GM18909 (cell line): ENCODE measurements around the gene OLIG1.

ENCODE experiments used
- ATAC-seq: cut with Tn5 transposase; IDR thresholded peaks from one replicate; pipeline ENCODE4 v1.9.1; 2021; ENCODE audit warnings: mild to moderate bottlenecking; ENCODE audit not compliant: unreplicated experiment, poor library complexity

Gene OLIG1, protein sequence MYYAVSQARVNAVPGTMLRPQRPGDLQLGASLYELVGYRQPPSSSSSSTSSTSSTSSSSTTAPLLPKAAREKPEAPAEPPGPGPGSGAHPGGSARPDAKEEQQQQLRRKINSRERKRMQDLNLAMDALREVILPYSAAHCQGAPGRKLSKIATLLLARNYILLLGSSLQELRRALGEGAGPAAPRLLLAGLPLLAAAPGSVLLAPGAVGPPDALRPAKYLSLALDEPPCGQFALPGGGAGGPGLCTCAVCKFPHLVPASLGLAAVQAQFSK

DNA sequence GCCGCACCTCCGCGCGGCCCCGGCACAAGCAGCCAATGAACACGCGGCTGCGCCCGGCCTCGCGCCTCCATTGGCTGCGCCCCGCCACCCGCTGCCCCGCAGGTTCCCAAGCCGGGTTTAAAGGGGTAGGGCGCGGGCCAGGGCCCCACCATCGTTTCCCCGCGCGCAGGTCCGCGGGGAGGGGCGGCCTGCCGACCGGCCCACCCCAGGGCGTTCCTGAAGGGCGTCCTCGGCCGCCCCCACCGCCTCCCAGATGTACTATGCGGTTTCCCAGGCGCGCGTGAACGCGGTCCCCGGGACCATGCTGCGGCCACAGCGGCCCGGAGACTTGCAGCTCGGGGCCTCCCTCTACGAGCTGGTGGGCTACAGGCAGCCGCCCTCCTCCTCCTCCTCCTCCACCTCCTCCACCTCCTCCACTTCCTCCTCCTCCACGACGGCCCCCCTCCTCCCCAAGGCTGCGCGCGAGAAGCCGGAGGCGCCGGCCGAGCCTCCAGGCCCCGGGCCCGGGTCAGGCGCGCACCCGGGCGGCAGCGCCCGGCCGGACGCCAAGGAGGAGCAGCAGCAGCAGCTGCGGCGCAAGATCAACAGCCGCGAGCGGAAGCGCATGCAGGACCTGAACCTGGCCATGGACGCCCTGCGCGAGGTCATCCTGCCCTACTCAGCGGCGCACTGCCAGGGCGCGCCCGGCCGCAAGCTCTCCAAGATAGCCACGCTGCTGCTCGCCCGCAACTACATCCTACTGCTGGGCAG, at the start of gene OLIG1:
Gene OLIG1 (plus strand): TSS at position 148 of the 750 bp plus-strand sequence. CDS start 106 bp downstream, at position 254.
- ATAC-seq, result peak; percentile 66

DNA sequence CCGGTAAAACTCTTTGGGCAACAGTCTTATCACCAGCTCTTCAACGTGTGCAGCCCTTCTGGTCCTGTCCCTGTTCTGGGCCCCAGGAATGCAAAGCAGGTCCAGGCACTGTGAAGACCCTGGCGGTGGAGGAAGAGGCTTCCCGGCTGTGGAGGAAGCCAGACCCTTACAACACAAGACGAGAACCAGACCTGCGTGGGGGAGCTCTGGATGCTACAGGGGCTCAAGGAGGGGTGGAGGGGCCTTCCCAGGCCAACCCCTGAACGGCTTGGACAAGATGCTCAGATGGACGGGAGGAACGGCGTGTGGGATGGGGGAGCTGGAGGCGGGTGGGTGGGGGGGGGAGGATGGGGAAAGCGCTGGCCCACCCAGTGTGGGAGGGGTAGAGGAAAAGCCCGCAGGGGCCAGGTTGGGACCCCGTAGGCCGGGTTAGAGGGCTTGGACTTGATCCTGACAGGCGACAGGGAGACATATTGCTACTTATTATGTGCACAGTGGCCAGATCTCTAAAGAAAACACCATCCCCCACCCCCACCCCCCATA, 49.3 kb upstream of the OLIG1 start:
- ATAC-seq, result no peak

DNA sequence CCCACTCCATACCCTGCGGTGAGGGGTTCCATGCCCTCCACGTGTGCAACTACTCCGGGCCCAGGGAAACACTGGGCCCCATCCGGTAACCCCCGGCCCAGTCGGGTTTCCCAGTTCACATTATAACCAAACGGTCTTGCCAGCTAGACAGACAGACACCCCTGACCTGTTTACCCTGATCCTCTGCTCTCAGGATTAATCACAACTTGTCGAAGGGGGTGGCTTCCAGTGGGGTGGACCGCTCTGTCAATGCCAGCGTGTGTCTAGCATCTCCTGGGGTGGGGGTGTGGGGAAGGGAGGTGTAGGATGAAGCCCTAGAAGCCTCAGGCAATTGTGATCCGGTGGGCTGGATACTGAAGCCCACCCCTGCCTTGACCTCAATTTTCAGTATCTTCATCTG, 48.8 kb upstream of the OLIG1 start:
- no peak for ATAC-seq

DNA sequence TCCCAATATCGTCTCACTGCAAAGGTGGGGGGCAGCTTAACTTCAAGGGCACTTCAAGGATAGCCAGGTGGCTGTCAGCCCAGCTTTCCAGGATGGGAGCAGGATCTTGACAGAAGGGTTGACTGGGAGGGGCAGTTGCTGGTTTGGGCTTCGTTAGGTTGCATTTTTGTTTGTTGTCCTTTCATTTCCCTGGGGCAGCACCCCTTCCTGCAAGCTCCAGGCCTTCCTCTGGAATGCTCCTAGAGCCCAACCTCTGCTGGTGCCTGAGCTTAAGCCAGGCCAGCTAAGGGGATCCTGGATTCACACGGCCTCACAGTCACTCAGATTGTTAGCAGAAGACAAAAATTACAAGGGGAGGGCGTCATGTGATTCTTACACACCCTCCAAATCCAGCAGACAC, 48.3 kb upstream of the OLIG1 start:
- ATAC-seq, result no peak

DNA sequence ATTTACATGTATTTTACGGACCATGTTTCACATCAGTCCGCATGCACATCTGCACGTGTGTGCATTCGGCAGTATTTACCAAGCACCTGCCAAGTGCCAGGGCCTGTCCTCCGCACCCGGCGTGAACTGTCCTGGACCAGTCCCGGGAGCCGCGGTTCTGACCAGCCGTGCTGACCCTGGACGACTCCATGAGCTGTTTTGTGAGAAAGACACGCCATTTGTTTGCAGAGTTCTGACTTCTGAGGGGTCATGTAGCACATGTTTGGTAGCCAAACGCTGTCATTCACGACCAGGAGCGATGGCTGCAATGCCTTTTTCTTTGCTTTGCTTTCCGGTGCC, 47.5 kb upstream of the OLIG1 start:
- no peak for ATAC-seq

DNA sequence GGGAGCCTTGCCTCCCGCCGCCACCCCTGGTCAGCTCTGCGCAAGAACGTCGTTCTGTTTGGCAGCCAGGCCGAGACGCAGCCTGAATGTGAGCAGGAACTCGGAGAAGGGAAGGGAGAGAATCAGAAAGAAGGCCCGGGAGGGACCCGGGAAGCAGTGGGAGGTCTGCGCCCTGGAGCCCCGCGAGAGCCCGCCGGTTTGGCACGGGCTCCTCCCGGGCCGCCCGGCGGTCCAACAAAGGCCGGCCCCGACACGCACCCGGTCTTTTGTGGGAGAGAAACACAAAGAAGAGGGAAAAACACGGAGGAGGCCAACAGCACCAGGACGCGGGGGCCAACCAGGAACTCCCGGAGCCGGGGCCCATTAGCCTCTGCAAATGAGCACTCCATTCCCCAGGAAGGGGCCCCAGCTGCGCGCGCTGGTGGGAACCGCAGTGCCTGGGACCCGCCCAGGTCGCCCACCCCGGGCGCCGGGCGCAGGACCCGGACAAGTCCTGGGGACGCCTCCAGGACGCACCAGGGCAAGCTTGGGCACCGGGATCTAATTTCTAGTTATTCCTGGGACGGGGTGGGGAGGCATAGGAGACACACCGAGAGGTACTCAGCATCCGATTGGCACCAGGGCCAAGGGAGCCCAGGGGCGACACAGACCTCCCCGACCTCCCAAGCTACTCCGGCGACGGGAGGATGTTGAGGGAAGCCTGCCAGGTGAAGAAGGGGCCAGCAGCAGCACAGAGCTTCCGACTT, 46.9 kb upstream of the OLIG1 start:
- no peak for ATAC-seq

DNA sequence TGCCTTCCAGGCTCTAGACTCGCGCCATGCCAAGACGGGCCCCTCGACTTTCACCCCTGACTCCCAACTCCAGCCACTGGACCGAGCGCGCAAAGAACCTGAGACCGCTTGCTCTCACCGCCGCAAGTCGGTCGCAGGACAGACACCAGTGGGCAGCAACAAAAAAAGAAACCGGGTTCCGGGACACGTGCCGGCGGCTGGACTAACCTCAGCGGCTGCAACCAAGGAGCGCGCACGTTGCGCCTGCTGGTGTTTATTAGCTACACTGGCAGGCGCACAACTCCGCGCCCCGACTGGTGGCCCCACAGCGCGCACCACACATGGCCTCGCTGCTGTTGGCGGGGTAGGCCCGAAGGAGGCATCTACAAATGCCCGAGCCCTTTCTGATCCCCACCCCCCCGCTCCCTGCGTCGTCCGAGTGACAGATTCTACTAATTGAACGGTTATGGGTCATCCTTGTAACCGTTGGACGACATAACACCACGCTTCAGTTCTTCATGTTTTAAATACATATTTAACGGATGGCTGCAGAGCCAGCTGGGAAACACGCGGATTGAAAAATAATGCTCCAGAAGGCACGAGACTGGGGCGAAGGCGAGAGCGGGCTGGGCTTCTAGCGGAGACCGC, 46.3 kb upstream of the OLIG1 start:
- ATAC-seq, result no peak

DNA sequence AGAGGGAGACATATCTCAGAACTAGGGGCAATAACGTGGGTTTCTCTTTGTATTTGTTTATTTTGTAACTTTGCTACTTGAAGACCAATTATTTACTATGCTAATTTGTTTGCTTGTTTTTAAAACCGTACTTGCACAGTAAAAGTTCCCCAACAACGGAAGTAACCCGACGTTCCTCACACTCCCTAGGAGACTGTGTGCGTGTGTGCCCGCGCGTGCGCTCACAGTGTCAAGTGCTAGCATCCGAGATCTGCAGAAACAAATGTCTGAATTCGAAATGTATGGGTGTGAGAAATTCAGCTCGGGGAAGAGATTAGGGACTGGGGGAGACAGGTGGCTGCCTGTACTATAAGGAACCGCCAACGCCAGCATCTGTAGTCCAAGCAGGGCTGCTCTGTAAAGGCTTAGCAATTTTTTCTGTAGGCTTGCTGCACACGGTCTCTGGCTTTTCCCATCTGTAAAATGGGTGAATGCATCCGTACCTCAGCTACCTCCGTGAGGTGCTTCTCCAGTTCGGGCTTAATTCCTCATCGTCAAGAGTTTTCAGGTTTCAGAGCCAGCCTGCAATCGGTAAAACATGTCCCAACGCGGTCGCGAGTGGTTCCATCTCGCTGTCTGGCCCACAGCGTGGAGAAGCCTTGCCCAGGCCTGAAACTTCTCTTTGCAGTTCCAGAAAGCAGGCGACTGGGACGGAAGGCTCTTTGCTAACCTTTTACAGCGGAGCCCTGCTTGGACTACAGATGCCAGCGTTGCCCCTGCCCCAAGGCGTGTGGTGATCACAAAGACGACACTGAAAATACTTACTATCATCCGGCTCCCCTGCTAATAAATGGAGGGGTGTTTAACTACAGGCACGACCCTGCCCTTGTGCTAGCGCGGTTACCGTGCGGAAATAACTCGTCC, 45.5 kb upstream of the OLIG1 start:
- no peak for ATAC-seq

DNA sequence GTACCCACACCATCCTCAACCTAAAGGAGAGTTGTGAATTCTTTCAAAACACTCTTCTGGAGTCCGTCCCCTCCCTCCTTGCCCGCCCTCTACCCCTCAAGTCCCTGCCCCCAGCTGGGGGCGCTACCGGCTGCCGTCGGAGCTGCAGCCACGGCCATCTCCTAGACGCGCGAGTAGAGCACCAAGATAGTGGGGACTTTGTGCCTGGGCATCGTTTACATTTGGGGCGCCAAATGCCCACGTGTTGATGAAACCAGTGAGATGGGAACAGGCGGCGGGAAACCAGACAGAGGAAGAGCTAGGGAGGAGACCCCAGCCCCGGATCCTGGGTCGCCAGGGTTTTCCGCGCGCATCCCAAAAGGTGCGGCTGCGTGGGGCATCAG, 44.8 kb upstream of the OLIG1 start:
- ATAC-seq, result no peak

DNA sequence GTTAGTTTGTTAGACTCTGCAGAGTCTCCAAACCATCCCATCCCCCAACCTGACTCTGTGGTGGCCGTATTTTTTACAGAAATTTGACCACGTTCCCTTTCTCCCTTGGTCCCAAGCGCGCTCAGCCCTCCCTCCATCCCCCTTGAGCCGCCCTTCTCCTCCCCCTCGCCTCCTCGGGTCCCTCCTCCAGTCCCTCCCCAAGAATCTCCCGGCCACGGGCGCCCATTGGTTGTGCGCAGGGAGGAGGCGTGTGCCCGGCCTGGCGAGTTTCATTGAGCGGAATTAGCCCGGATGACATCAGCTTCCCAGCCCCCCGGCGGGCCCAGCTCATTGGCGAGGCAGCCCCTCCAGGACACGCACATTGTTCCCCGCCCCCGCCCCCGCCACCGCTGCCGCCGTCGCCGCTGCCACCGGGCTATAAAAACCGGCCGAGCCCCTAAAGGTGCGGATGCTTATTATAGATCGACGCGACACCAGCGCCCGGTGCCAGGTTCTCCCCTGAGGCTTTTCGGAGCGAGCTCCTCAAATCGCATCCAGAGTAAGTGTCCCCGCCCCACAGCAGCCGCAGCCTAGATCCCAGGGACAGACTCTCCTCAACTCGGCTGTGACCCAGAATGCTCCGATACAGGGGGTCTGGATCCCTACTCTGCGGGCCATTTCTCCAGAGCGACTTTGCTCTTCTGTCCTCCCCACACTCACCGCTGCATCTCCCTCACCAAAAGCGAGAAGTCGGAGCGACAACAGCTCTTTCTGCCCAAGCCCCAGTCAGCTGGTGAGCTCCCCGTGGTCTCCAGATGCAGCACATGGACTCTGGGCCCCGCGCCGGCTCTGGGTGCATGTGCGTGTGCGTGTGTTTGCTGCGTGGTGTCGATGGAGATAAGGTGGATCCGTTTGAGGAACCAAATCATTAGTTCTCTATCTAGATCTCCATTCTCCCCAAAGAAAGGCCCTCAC, 44.2 kb upstream of the OLIG1 start, which contains the start of gene OLIG2:
Gene OLIG2 (plus strand): TSS at position 447 of the 954 bp plus-strand sequence. CDS start 928 bp downstream, outside the sequence.
- no peak for ATAC-seq

DNA sequence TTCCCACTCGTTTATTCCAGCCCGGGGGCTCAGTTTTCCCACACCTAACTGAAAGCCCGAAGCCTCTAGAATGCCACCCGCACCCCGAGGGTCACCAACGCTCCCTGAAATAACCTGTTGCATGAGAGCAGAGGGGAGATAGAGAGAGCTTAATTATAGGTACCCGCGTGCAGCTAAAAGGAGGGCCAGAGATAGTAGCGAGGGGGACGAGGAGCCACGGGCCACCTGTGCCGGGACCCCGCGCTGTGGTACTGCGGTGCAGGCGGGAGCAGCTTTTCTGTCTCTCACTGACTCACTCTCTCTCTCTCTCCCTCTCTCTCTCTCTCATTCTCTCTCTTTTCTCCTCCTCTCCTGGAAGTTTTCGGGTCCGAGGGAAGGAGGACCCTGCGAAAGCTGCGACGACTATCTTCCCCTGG, 43.5 kb upstream of the OLIG1 start:
- no peak for ATAC-seq

DNA sequence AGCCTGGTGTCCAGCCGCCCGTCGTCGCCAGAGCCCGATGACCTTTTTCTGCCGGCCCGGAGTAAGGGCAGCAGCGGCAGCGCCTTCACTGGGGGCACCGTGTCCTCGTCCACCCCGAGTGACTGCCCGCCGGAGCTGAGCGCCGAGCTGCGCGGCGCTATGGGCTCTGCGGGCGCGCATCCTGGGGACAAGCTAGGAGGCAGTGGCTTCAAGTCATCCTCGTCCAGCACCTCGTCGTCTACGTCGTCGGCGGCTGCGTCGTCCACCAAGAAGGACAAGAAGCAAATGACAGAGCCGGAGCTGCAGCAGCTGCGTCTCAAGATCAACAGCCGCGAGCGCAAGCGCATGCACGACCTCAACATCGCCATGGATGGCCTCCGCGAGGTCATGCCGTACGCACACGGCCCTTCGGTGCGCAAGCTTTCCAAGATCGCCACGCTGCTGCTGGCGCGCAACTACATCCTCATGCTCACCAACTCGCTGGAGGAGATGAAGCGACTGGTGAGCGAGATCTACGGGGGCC, 43.0 kb upstream of the OLIG1 start:
- ATAC-seq, result no peak

DNA sequence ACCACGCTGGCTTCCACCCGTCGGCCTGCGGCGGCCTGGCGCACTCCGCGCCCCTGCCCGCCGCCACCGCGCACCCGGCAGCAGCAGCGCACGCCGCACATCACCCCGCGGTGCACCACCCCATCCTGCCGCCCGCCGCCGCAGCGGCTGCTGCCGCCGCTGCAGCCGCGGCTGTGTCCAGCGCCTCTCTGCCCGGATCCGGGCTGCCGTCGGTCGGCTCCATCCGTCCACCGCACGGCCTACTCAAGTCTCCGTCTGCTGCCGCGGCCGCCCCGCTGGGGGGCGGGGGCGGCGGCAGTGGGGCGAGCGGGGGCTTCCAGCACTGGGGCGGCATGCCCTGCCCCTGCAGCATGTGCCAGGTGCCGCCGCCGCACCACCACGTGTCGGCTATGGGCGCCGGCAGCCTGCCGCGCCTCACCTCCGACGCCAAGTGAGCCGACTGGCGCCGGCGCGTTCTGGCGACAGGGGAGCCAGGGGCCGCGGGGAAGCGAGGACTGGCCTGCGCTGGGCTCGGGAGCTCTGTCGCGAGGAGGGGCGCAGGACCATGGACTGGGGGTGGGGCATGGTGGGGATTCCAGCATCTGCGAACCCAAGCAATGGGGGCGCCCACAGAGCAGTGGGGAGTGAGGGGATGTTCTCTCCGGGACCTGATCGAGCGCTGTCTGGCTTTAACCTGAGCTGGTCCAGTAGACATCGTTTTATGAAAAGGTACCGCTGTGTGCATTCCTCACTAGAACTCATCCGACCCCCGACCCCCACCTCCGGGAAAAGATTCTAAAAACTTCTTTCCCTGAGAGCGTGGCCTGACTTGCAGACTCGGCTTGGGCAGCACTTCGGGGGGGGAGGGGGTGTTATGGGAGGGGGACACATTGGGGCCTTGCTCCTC, 42.3 kb upstream of the OLIG1 start:
- ATAC-seq, result no peak

DNA sequence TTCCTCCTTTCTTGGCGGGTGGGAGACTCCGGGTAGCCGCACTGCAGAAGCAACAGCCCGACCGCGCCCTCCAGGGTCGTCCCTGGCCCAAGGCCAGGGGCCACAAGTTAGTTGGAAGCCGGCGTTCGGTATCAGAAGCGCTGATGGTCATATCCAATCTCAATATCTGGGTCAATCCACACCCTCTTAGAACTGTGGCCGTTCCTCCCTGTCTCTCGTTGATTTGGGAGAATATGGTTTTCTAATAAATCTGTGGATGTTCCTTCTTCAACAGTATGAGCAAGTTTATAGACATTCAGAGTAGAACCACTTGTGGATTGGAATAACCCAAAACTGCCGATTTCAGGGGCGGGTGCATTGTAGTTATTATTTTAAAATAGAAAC, 41.7 kb upstream of the OLIG1 start:
- no peak for ATAC-seq

DNA sequence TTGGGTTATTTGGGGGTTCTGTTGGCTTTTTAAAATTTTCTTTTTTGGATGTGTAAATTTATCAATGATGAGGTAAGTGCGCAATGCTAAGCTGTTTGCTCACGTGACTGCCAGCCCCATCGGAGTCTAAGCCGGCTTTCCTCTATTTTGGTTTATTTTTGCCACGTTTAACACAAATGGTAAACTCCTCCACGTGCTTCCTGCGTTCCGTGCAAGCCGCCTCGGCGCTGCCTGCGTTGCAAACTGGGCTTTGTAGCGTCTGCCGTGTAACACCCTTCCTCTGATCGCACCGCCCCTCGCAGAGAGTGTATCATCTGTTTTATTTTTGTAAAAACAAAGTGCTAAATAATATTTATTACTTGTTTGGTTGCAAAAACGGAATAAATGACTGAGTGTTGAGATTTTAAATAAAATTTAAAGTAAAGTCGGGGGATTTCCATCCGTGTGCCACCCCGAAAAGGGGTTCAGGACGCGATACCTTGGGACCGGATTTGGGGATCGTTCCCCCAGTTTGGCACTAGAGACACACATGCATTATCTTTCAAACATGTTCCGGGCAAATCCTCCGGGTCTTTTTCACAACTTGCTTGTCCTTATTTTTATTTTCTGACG, 41.1 kb upstream of the OLIG1 start:
- ATAC-seq, result no peak

DNA sequence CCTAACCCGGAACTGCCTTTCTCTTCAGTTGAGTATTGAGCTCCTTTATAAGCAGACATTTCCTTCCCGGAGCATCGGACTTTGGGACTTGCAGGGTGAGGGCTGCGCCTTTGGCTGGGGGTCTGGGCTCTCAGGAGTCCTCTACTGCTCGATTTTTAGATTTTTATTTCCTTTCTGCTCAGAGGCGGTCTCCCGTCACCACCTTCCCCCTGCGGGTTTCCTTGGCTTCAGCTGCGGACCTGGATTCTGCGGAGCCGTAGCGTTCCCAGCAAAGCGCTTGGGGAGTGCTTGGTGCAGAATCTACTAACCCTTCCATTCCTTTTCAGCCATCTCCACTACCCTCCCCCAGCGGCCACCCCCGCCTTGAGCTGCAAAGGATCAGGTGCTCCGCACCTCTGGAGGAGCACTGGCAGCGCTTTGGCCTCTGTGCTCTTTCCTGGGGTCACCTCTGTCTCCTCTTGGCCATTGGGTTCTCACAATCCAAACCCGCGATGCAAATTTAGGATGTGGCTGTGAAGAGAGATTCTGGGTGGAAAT, 40.5 kb upstream of the OLIG1 start:
- ATAC-seq, result no peak
